SU-DHL-6 (cell line): Measurements from ENCODE around the gene TAS2R31.
"Not testable (repeated sequence)": the region's sequence is repeated elsewhere in the genome, so short reads cannot be mapped to it uniquely, and the experiment has no call there.

Experiments
- H2AFZ ChIP-seq: fragments of 200-600 bp; sonication (generic); 2 replicates; pipeline ENCODE4 v1.6.1; 2014; ENCODE audit warnings: low read depth, mild to moderate bottlenecking, moderate library complexity, mixed read lengths, antibody characterized with exemption, low read length; ENCODE audit not compliant: severe bottlenecking
- H3F3A ChIP-seq: fragments of 200-600 bp; shearing (Covaris generic); 2 replicates; pipeline ENCODE4 v1.6.0; 2016; ENCODE audit warnings: antibody characterized with exemption, mild to moderate bottlenecking; ENCODE audit not compliant: insufficient read depth
- H3K27ac ChIP-seq: fragments of 200-600 bp; sonication (generic); 2 replicates; pipeline ENCODE4 v1.5.1; 2016; ENCODE audit warnings: low read depth, mild to moderate bottlenecking, low read length, moderate library complexity, mixed read lengths
- H3K27me3 ChIP-seq: fragments of 200-600 bp; sonication (generic), shearing (Covaris generic); 2 replicates; pipeline ENCODE4 v1.6.0; 2014; ENCODE audit warnings: mild to moderate bottlenecking, low read length
- H3K36me3 ChIP-seq: fragments of 200-600 bp; sonication (generic); 2 replicates; pipeline ENCODE4 v1.6.1; 2014; ENCODE audit warnings: mild to moderate bottlenecking, low read length, mixed read lengths
- H3K4me2 ChIP-seq: fragments of 300-600, 200-600 bp; shearing (Covaris generic), sonication (generic); 2 replicates; pipeline ENCODE4 v1.6.0; 2014; ENCODE audit warnings: low read length, low read depth, mild to moderate bottlenecking; ENCODE audit not compliant: poor library complexity, severe bottlenecking
- H3K4me3 ChIP-seq: fragments of 200-600 bp; sonication (generic); 2 replicates; pipeline ENCODE4 v1.5.1; 2014; ENCODE audit warnings: antibody characterized with exemption, low read length, mild to moderate bottlenecking, mixed read lengths; ENCODE audit not compliant: insufficient read depth, poor library complexity, severe bottlenecking
- H3K79me2 ChIP-seq: fragments of 200-600 bp; sonication (generic); 2 replicates; pipeline ENCODE4 v1.6.1; 2014; ENCODE audit warnings: mild to moderate bottlenecking, low read length, moderate library complexity; ENCODE audit not compliant: insufficient read depth
- H3K9ac ChIP-seq: fragments of 200-600 bp; sonication (generic); 2 replicates; pipeline ENCODE4 v1.7.0; 2014; ENCODE audit warnings: mild to moderate bottlenecking, low read length
- H3K9me2 ChIP-seq: fragments of 200-600 bp; sonication (generic); replicated peaks from 2 replicates; pipeline ENCODE4 v1.6.1; 2014; ENCODE audit warnings: low read length; ENCODE audit not compliant: insufficient read depth
- H3K9me3 ChIP-seq: fragments of 200-600 bp; sonication (generic); 2 replicates; pipeline ENCODE4 v1.6.1; 2014; ENCODE audit warnings: low read length, mixed read lengths; ENCODE audit not compliant: insufficient read depth
- H4K20me1 ChIP-seq: fragments of 200-600 bp; sonication (generic); 2 replicates; pipeline ENCODE4 v1.6.1; 2014; ENCODE audit warnings: low read depth, mild to moderate bottlenecking, antibody characterized with exemption, low read length, moderate library complexity, mixed read lengths
- CTCF ChIP-seq: fragments of 200-600 bp; sonication (generic); IDR thresholded peaks from one replicate; pipeline ENCODE4 v1.5.1; 2017; ENCODE audit warnings: antibody characterized with exemption, mild to moderate bottlenecking, low read length, moderate library complexity; ENCODE audit not compliant: insufficient read depth, poor library complexity, severe bottlenecking
- EZH2phosphoT487 ChIP-seq: fragments of 200-600 bp; sonication (generic), shearing (Covaris generic); conservative IDR thresholded peaks from 2 replicates; pipeline ENCODE4 v1.6.1; 2018; ENCODE audit warnings: mild to moderate bottlenecking, antibody characterized with exemption, low read length, moderate library complexity, mixed read lengths

The TAS2R31 gene

GRCh38 chr12:11070999-11071398 is 39.8 kb upstream of the TAS2R31 start:
- H3K27ac ChIP-seq = no peak overlapping the region
- H3K36me3 ChIP-seq = no peaks in the 10 kb centered on the region
- H4K20me1 ChIP-seq = no peaks in the 10 kb centered on the region
- H2AFZ ChIP-seq = no peak overlapping the region
- no peak overlapping the region for H3K9ac ChIP-seq
- H3K9me2 ChIP-seq = no peaks in the 10 kb centered on the region
- H3K4me3 ChIP-seq = no peak overlapping the region
- H3K27me3 ChIP-seq = no peaks in the 10 kb centered on the region
- no peaks in the 10 kb centered on the region for H3K79me2 ChIP-seq
- TF ChIP-seq CTCF (no peak), EZH2phosphoT487 (no peak)
- no peaks in the 10 kb centered on the region for H3F3A ChIP-seq
- no peaks in the 10 kb centered on the region for H3K9me3 ChIP-seq
- no peak overlapping the region for H3K4me2 ChIP-seq

GRCh38 chr12:11069854-11070365 is 38.7 kb upstream of the TAS2R31 start:
- H3K79me2 ChIP-seq = no peaks in the 10 kb centered on the region
- H3K27ac ChIP-seq = no peak overlapping the region
- no peaks in the 10 kb centered on the region for H3K36me3 ChIP-seq
- H3K9me3 ChIP-seq = no peaks in the 10 kb centered on the region
- no peak overlapping the region for H3K9ac ChIP-seq
- H3K4me2 ChIP-seq = no peak overlapping the region
- TF ChIP-seq EZH2phosphoT487 (no peak), CTCF (no peak)
- no peak overlapping the region for H2AFZ ChIP-seq
- no peaks in the 10 kb centered on the region for H4K20me1 ChIP-seq
- no peaks in the 10 kb centered on the region for H3K27me3 ChIP-seq
- no peaks in the 10 kb centered on the region for H3K9me2 ChIP-seq
- H3K4me3 ChIP-seq = no peak overlapping the region
- no peaks in the 10 kb centered on the region for H3F3A ChIP-seq

GRCh38 chr12:11067514-11067913 is 36.3 kb upstream of the TAS2R31 start:
- no peaks in the 10 kb centered on the region for H3K36me3 ChIP-seq
- no peak overlapping the region for H3K27ac ChIP-seq

GRCh38 chr12:11062194-11062593 is 31.0 kb upstream of the TAS2R31 start, which contains the start of gene TAS2R46:
Gene TAS2R46 (minus strand): TSS chr12:11062294. CDS start chr12:11062294, 0 bp downstream.
- H3F3A ChIP-seq, H2AFZ ChIP-seq, H4K20me1 ChIP-seq, H3K9me3 ChIP-seq, H3K36me3 ChIP-seq, H3K9me2 ChIP-seq, H3K79me2 ChIP-seq, H3K4me3 ChIP-seq, H3K27ac ChIP-seq, H3K9ac ChIP-seq, H3K4me2 ChIP-seq, H3K27me3 ChIP-seq: not testable (repeated sequence)

More at GRCh38 chr12:11067514-11067913, 36.3 kb upstream of the TAS2R31 start:
- H3K9me2 ChIP-seq = no peaks in the 10 kb centered on the region
- H3K9me3 ChIP-seq = no peaks in the 10 kb centered on the region
- H3K79me2 ChIP-seq = no peaks in the 10 kb centered on the region
- H3K4me3 ChIP-seq = no peak overlapping the region
- no peak overlapping the region for H3K9ac ChIP-seq
- H3K27me3 ChIP-seq = no peaks in the 10 kb centered on the region
- TF ChIP-seq EZH2phosphoT487 (no peak), CTCF (no peak)
- no peaks in the 10 kb centered on the region for H3F3A ChIP-seq
- no peaks in the 10 kb centered on the region for H4K20me1 ChIP-seq
- H3K4me2 ChIP-seq = no peak overlapping the region
- H2AFZ ChIP-seq = no peak overlapping the region
